Activated CD8-positive, alpha-beta T cell treated with anti-CD3 and anti-CD28 coated beads for 36 hours (primary cell): ENCODE measurements around the gene LMNB1. TPM values are rescaled to one million over a fixed set of nuclear protein-coding genes. Genes with fewer than 3 reads are reported as not detected.
"Not testable (repeated sequence)": the region's sequence is repeated elsewhere in the genome, so short reads cannot be mapped to it uniquely, and the experiment has no call there.

ENCODE experiments used
- ATAC-seq: fragments of 200-7000 bp; cut with Tn5 transposase; one replicate; pipeline ENCODE4 v1.10.0; 2021; ENCODE audit warnings: mild to moderate bottlenecking, moderate library complexity
- CTCF ChIA-PET: fragments of 350-600 bp; sonication (Branson Sonifier 250); formaldehyde crosslinking; loops from one replicate; lab custom pipeline; 2021; ENCODE audit warnings: antibody characterized with exemption; lab: Charles Lee
- POLR2A ChIA-PET: fragments of 350-600 bp; sonication (Branson Sonifier 250); formaldehyde crosslinking; loops from one replicate; lab custom pipeline; 2021; ENCODE audit warnings: antibody characterized with exemption; lab: Charles Lee
- DNase-seq: peaks from one replicate; pipeline ENCODE4 v3.0.0-alpha.2; 2020
- H3K27ac Mint-ChIP-seq: one replicate; pipeline ENCODE4 v1.8.0; 2021; ENCODE audit warnings: mild to moderate bottlenecking, mixed read lengths
- H3K27me3 Mint-ChIP-seq: one replicate; pipeline ENCODE4 v1.8.0; 2021; ENCODE audit warnings: mixed read lengths
- H3K36me3 Mint-ChIP-seq: one replicate; pipeline ENCODE4 v1.8.0; 2021; ENCODE audit warnings: low read depth, mixed read lengths
- H3K4me1 Mint-ChIP-seq: one replicate; pipeline ENCODE4 v1.8.0; 2021; ENCODE audit warnings: low read depth, mixed read lengths
- H3K4me3 Mint-ChIP-seq: one replicate; pipeline ENCODE4 v1.8.0; 2021; ENCODE audit warnings: mild to moderate bottlenecking, moderate library complexity, mixed read lengths
- H3K9me3 Mint-ChIP-seq: one replicate; pipeline ENCODE4 v1.8.0; 2021; ENCODE audit warnings: mixed read lengths
- CTCF ChIP-seq: fragments of 200-600 bp; IDR thresholded peaks from one replicate; pipeline ENCODE4 v1.8.0; 2022; ENCODE audit warnings: antibody characterized with exemption, mild to moderate bottlenecking
- intact Hi-C: fragments of 100-400 bp; cut with micrococcal nuclease; formaldehyde crosslinking; loops from one replicate; pipeline ENCODE4 v1.10.0; 2022
- total RNA-seq, 2 experiments: library from RNA; stranded (reverse); gene quantifications; one replicate each; pipeline ENCODE4 v1.2.3, GENCODE V29; 2021

The LMNB1 gene
- total RNA-seq, 2 experiments from 2014 or later: 198 TPM

GRCh38 chr5:126793097-126793496, 16.2 kb downstream of the LMNB1 start:
- DNase-seq: no peak
- Mint-ChIP-seq H3K36me3 (peaks cover 23% of the 10 kb centered on the region), H3K4me1 (peaks cover 45% of the 10 kb centered on the region), H3K27me3 (no peaks in the 10 kb centered on the region), H3K9me3 (no peaks in the 10 kb centered on the region), H3K4me3 (no peak overlapping the region), H3K27ac (no peak overlapping the region)
- ChIA-PET POLR2A (interaction anchor here (0.6 kb wide), 1 partner anchor 12 kb away, joined by 3 read pairs; no protein-coding TSS in a partner anchor), CTCF (interaction anchor here (0.7 to 0.9 kb wide), 2 partner anchors 9 to 116 kb away, joined by 3 to 4 read pairs; no protein-coding TSS in a partner anchor)
- intact Hi-C loops: no loop called here
- no peak for ATAC-seq
- TF ChIP-seq CTCF: no peak

- H3K4me1 Mint-ChIP-seq: peaks cover 43% of the 10 kb centered on the region
- not testable (repeated sequence) for H3K4me3 Mint-ChIP-seq
These were observed 16.7 kb downstream of the LMNB1 start for GRCh38 chr5:126793648-126794047.

GRCh38 chr5:126794157-126794828, 17.4 kb downstream of the LMNB1 start:
- Mint-ChIP-seq H3K36me3 (peaks cover 20% of the 10 kb centered on the region), H3K27me3 (no peaks in the 10 kb centered on the region), H3K4me3 (no peak overlapping the region), H3K9me3 (no peaks in the 10 kb centered on the region), H3K4me1 (peaks cover 44% of the 10 kb centered on the region), H3K27ac (no peak overlapping the region)
- no peak for TF ChIP-seq CTCF
- ATAC-seq (no peak), DNase-seq (no peak)
- intact Hi-C loops: no loop called here
- ChIA-PET CTCF (interaction anchor here (0.8 to 2.6 kb wide), 8 partner anchors 10 to 425 kb away, joined by 3 to 20 read pairs (median 4); partner anchors contain the start of gene LMNB1), POLR2A (interaction anchor here (0.8 to 1.3 kb wide), 5 partner anchors 11 to 33 kb away, joined by 3 to 7 read pairs (median 3); partner anchors contain the start of gene LMNB1)

More at GRCh38 chr5:126793648-126794047, 16.7 kb downstream of the LMNB1 start:
- H3K9me3 Mint-ChIP-seq, ATAC-seq, intact Hi-C loops, DNase-seq, H3K27me3 Mint-ChIP-seq, H3K27ac Mint-ChIP-seq: not testable (repeated sequence)
- peaks cover 24% of the 10 kb centered on the region for H3K36me3 Mint-ChIP-seq
- ChIA-PET CTCF (interaction anchor here (0.8 to 2.6 kb wide), 6 partner anchors 11 to 118 kb away, joined by 3 to 20 read pairs (median 6); partner anchors contain the start of gene LMNB1), POLR2A (interaction anchor here (1.3 kb wide), 1 partner anchor 13 kb away, joined by 7 read pairs; no protein-coding TSS in a partner anchor)

- Mint-ChIP-seq H3K9me3 (no peaks in the 10 kb centered on the region), H3K4me3 (no peak overlapping the region), H3K36me3 (peaks cover 19% of the 10 kb centered on the region), H3K27ac (no peak overlapping the region), H3K4me1 (peaks cover 43% of the 10 kb centered on the region), H3K27me3 (no peaks in the 10 kb centered on the region)
- no peak for DNase-seq
- ChIA-PET POLR2A (interaction anchor here (0.9 to 1.1 kb wide), 2 partner anchors 9 to 22 kb away, joined by 3 read pairs; no protein-coding TSS in a partner anchor), CTCF (no interaction called here)
- intact Hi-C loops: no loop called here
- TF ChIP-seq CTCF: no peak
- ATAC-seq: no peak
These were observed 22.8 kb downstream of the LMNB1 start for GRCh38 chr5:126799780-126800179.

- DNase-seq: no peak
- ChIA-PET POLR2A (interaction anchor here (0.6 to 1.5 kb wide), 4 partner anchors 22 to 254 kb away, joined by 3 to 7 read pairs (median 3); no protein-coding TSS in a partner anchor), CTCF (interaction anchor here (0.7 to 2.4 kb wide), 9 partner anchors 9 to 150 kb away, joined by 3 to 23 read pairs (median 4); no protein-coding TSS in a partner anchor)
- Mint-ChIP-seq H3K27me3 (no peaks in the 10 kb centered on the region), H3K9me3 (no peaks in the 10 kb centered on the region), H3K27ac (no peak overlapping the region), H3K4me3 (no peak overlapping the region), H3K36me3 (peaks cover 27% of the 10 kb centered on the region), H3K4me1 (peaks cover 42% of the 10 kb centered on the region)
- intact Hi-C loops: no loop called here
- no peak for TF ChIP-seq CTCF
- no peak for ATAC-seq
These were observed 24.4 kb downstream of the LMNB1 start for GRCh38 chr5:126801174-126801991.
